Smooth muscle cell of the coronary artery (primary cell): Measurements from ENCODE around the gene GPRC5B. TPM values are rescaled to one million over a fixed set of nuclear protein-coding genes. Genes with fewer than 3 reads are reported as not detected.

Experiments
- total RNA-seq: library from RNA; depleted of rRNA; stranded (reverse); fragments of >200 nt; gene quantifications from 2 replicates; pipeline ENCODE4 v1.2.3, GENCODE V29; 2014; ENCODE audit warnings: low replicate concordance

GPRC5B gene, protein sequence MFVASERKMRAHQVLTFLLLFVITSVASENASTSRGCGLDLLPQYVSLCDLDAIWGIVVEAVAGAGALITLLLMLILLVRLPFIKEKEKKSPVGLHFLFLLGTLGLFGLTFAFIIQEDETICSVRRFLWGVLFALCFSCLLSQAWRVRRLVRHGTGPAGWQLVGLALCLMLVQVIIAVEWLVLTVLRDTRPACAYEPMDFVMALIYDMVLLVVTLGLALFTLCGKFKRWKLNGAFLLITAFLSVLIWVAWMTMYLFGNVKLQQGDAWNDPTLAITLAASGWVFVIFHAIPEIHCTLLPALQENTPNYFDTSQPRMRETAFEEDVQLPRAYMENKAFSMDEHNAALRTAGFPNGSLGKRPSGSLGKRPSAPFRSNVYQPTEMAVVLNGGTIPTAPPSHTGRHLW
- 14.0 and 35.3 TPM in 2 replicates for total RNA-seq

DNA sequence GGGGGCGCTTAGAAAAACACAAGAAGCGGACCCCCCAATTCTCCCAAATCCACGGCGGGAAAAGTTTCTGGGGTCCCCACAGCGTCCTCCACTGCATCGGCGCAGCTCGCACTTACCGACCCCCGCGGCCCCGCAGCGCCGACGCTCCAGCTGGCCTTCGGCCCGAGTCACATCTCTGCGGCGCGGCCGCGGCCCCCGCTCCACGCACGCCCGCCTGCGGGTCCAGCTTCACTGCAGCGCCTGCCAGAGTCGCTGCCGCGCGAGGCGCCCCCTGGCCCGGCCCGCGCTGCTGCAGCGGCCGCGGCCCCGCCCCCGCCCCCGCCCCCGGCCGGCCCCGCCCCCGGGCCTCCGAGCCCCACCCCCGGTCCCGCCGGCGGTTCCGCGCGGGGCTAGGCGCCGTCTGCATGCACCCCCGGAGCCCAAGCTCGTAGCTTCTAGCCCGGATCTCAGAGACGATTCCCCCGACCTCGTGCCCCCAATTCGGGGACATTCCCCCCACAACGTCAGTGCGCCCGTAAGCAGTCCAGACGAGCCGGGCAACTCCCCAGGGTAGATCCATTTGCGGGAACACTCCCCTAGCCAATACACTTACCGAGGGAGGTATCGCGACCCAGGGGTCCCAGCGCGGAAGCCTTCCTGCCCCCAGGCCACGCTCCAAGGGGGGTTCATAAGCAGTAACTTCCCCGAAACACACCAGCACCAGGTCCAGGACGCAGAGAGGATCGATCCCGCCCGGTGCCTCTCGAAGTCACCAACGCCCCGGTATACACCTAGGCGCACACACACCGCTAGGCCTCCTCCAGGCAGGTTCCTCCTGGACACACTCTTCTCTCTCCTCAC, at the start of gene GPRC5B:
Gene GPRC5B (minus strand): TSS at position 238 of the 840 bp plus-strand sequence. CDS start 12,003 bp downstream, outside the sequence.

Other genes starting within 250 kb of the GPRC5B start
- gene KNOP1, start 166.6 kb downstream of the GPRC5B start, total RNA-seq: 5.1 and 11.7 TPM in 2 replicates
- gene IQCK, start 166.6 kb downstream of the GPRC5B start, total RNA-seq: 6.1 and 6.8 TPM in 2 replicates
- not detected in 2 replicates for gene GPR139, start 189.0 kb upstream of the GPRC5B start, total RNA-seq